NT2/D1 (cell line): ENCODE measurements around the gene PLA2G2C.

Source experiments
- SUZ12 ChIP-seq: IDR thresholded peaks from 2 replicates; pipeline ENCODE4 v1.6.1; 2011; ENCODE audit not compliant: insufficient read length, insufficient read depth; ENCODE audit errors: extremely low read depth
- YY1 ChIP-seq: IDR thresholded peaks from 2 replicates; pipeline ENCODE4 v1.6.1; 2011; ENCODE audit not compliant: insufficient read length, insufficient read depth
- ZNF274 ChIP-seq: IDR thresholded peaks from 2 replicates; pipeline ENCODE4 v1.6.1; 2011; ENCODE audit warnings: mild to moderate bottlenecking, low read depth, low read length

DNA sequence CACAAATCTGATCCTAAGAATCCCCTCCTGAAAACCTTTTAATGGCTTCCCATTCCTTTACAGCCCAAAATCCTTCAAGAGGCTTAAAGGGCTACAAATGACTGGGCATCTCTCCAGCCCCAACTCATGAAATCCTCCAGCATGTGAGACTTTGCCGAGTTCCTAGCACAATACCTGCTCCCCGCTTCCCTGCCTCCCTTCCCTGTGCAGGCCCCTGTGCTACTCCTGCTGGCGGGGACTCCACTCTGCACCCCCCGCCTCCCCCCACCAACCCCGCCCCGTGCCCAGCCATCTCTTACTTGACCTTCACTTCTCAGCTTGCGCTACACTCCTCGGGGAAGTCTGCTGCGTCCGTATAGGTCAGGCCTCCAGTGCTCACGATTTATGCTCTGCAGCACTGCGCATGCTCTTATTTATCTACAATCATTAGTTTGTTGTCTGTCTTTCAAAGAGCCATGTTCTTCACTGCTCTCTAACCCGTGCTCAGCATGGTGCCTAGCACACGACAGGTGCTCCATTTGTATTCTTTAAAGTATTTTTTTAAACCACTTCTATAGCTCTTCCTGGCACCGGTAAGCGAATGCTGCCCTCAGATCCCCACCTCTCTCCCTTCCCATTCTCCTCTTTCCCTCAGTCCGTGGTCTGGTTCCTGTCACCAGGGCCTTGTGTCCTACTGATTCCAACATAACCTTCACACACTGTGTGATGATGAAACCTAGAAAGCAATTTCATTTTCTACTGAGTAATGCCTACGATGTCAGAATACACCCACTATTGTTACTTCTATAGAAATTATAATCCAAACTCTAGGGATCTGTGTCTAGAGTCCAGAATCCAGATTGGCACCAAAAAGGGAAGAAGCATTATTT lies 37.5 kb upstream of the PLA2G2C start:
- TF ChIP-seq YY1 (no peak), ZNF274 (no peak), SUZ12 (no peak)
